Measurements from ENCODE around the gene SYT4. TPM values are rescaled to one million over a fixed set of nuclear protein-coding genes. Genes with fewer than 3 reads are reported as not detected.

SYT4 gene
- total and polyA plus RNA-seq, 2 of the 8 experiments (the other 6 are each of a cell fraction or from before 2014, with no cell fraction given), result 2.4 to 10.2 TPM

DNA sequence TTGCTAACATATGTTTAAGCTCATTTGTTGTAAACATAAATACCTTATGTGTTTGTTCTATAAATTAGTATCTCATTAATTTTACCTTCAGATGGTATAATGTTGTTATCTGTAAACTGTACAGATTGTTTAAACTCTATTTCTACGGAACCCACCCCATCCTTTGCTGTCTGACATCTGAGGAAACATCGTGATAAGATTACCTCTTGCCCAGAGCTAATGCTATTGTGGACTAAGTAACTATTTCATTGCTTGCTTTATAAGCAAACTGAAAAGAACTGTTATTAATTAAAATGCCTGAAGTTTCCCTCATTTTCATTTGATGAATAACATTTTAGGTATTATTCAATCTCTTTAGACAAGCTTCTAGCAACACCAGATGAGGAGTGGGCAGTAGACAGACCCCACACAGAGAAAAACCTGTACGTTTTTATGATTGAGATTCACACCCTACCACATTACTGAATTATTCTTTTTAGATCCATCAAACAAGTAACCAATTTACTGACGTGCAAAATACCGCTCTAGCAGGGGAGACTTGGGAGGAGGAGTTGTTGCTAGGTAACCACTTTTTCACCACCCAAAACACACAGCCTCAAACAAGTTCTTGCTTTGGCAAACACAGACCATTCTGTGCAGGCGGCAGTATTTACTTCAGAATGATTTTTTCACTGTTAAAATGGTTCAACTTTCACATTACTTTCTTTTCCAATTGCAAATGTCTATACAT is 1.9 kb upstream of the SYT4 start:
- no peaks in the 10 kb centered on the region for H4K20me1 ChIP-seq (replicated peaks in 1 of 2; ENCODE audit: control insufficient read depth in 1 of 2, insufficient read depth in 2 of 2, low read length in 2 of 2)
- H3K23ac ChIP-seq (ENCODE audit: insufficient read length), result no peak overlapping the region
- no peak overlapping the region for H3K18ac ChIP-seq (ENCODE audit: extremely low read depth, low read length)
- CTCF ChIA-PET (ENCODE audit: partially characterized antibody), result interaction anchor here (0.6 to 1.1 kb wide), 2 partner anchors 9 to 109 kb away, joined by 3 read pairs; no protein-coding TSS in a partner anchor
- no peak overlapping the region for H2BK12ac ChIP-seq (ENCODE audit: low read depth, low read length)
- H4K8ac ChIP-seq (ENCODE audit: extremely low read depth, insufficient read depth, low read length), result no peak overlapping the region
- no peaks in the 10 kb centered on the region for H3K23me2 ChIP-seq (ENCODE audit: low read depth, low read length)
- FAIRE-seq (peak; percentile 94), DNase-seq (ENCODE audit: low read depth in 1 of 2, low spot score in 2 of 2) (no peak)
- H3K36me3 ChIP-seq (ENCODE audit: control insufficient read depth in 2 of 4, insufficient read depth in 4 of 4, low read length in 3 of 4), result no peaks in the 10 kb centered on the region
- H2BK120ac ChIP-seq (replicated peaks; ENCODE audit: low read depth, low read length), result no peak overlapping the region
- no peak overlapping the region for H3K4me2 ChIP-seq (ENCODE audit: insufficient read depth in 1 of 2, low read depth in 2 of 2, low read length in 2 of 2)
- H3K4me3 ChIP-seq (ENCODE audit: extremely low read depth in 1 of 4, insufficient read depth in 2 of 4, low read depth in 3 of 4, low read length in 4 of 4), result no peak overlapping the region
- no peaks in the 10 kb centered on the region for H3K9me3 ChIP-seq (ENCODE audit: insufficient read depth in 2 of 2, low read depth in 1 of 2, low read length in 1 of 2)
- H3K79me2 ChIP-seq (ENCODE audit: control insufficient read depth in 1 of 2, insufficient read depth in 2 of 2, low read length in 2 of 2), result 0 out of 4 replicates have a peak, but pooled peaks cover 0 to 6% of the 10 kb centered on the region in 2 experiments
- peaks cover 0 to 5% (median 2%) of the 10 kb centered on the region in 4 experiments; a peak in 2 of 7 replicates for H3K4me1 ChIP-seq (replicated peaks in 1 of 4; ENCODE audit: control insufficient read depth in 3 of 4, insufficient read depth in 4 of 4, low read length in 3 of 4)
- H3K79me1 ChIP-seq (ENCODE audit: low read depth, low read length), result no peaks in the 10 kb centered on the region
- no peak overlapping the region for H3K14ac ChIP-seq (ENCODE audit: insufficient read length)
- no peak overlapping the region for H3K56ac ChIP-seq (replicated peaks; ENCODE audit: insufficient read length, low read depth, low read length)
- H3K4ac ChIP-seq (replicated peaks; ENCODE audit: insufficient read length, low read depth, low read length), result no peak overlapping the region
- H2BK20ac ChIP-seq (ENCODE audit: low read length), result no peak overlapping the region
- H3K27ac ChIP-seq (ENCODE audit: low read depth, low read length), result no peak overlapping the region
- H2BK15ac ChIP-seq (ENCODE audit: low read length), result no peak overlapping the region
- H3K27me3 ChIP-seq (replicated peaks in 1 of 4; ENCODE audit: control insufficient read depth in 3 of 4, extremely low read depth in 1 of 4, insufficient read depth in 3 of 4, low read length in 3 of 4), result no peaks in the 10 kb centered on the region
- POLR2A ChIA-PET (ENCODE audit: partially characterized antibody), result no interaction called here
- no peak overlapping the region for H3K9ac ChIP-seq (replicated peaks in 1 of 4; ENCODE audit: extremely low read depth in 1 of 4, low read depth in 3 of 4, low read length in 3 of 4)
- H4K5ac ChIP-seq (ENCODE audit: insufficient read length, low read depth, low read length), result no peak overlapping the region
- no peak overlapping the region for H2AK5ac ChIP-seq (ENCODE audit: low read depth, low read length)
- no peak overlapping the region for H4K91ac ChIP-seq (replicated peaks; ENCODE audit: insufficient read length, low read length)
- WGBS, 2 experiments (ENCODE audit: extremely low coverage in 1 of 2, insufficient coverage in 1 of 2, insufficient read length in 1 of 2, insufficient replicate concordance in 2 of 2, low coverage in 1 of 2, low lambda C conversion rate in 2 of 2, missing lambda C conversion rate in 1 of 2), result 34% methylated on average over 6 of the region's 6 CpGs; no CpG with 5 or more reads in 1 of the 2 experiments
- no peak overlapping the region for H2BK5ac ChIP-seq (ENCODE audit: low read depth, low read length)
- H2AFZ ChIP-seq (ENCODE audit: low read length), result no peak overlapping the region
- TF ChIP-seq CHD1 (IDR thresholded peaks at IDR 0.05; ENCODE audit: low read depth, low read length), result no peak
- TF ChIP-seq, protein P1, sequence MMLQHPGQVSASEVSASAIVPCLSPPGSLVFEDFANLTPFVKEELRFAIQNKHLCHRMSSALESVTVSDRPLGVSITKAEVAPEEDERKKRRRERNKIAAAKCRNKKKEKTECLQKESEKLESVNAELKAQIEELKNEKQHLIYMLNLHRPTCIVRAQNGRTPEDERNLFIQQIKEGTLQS (IDR thresholded peaks at IDR 0.05; ENCODE audit: insufficient read depth, low read depth, low read length), result no peak
- TF ChIP-seq CBX5 (IDR thresholded peaks at IDR 0.05; ENCODE audit: low read depth, low read length), result no peak
- no peak for TF ChIP-seq CREB1 (IDR thresholded peaks at IDR 0.05)
- TF ChIP-seq YY1 (IDR thresholded peaks at IDR 0.05; ENCODE audit: low read depth, low read length), result no peak
- no peak for TF ChIP-seq ZNF274 (IDR thresholded peaks at IDR 0.05; ENCODE audit: borderline replicate concordance, extremely low read depth, low read length)
- no peak for TF ChIP-seq TEAD4 (IDR thresholded peaks at IDR 0.05; ENCODE audit: low read depth, low read length)
- no peak for TF ChIP-seq SIX5 (IDR thresholded peaks at IDR 0.05; ENCODE audit: low read depth, low read length)
- no peak for TF ChIP-seq POLR2AphosphoS5 (IDR thresholded peaks at IDR 0.05; ENCODE audit: low read depth, low read length)
- TF ChIP-seq TAF1 (IDR thresholded peaks at IDR 0.05; ENCODE audit: low read depth, low read length), result 0 out of 2 replicates have a peak, but pooled peaks have one; percentile 31
- TF ChIP-seq FOSL1 (IDR thresholded peaks at IDR 0.05; ENCODE audit: insufficient read depth, low read depth, low read length), result no peak

All from H1 (cell line).